ENCODE data around the gene SRD5A2. TPM values are rescaled to one million over a fixed set of nuclear protein-coding genes. Genes with fewer than 3 reads are reported as not detected.

The SRD5A2 gene
- total RNA-seq, 1 experiment from 2014 or later = not detected

- in situ Hi-C loops (cut with HindIII; ENCODE audit: low sequenced_read_pairs) = no loop called here
- DNase-seq (ENCODE audit: low spot score) = no peak
Observed at GRCh38 chr2:31483246-31483645, 97.5 kb downstream of the SRD5A2 start.

- DNase-seq (ENCODE audit: low spot score) = no peak
- in situ Hi-C loops (cut with HindIII; ENCODE audit: low sequenced_read_pairs) = no loop called here
Observed at GRCh38 chr2:31476511-31477180, 104.1 kb downstream of the SRD5A2 start.

GRCh38 chr2:31475692-31476091 lies 105.0 kb downstream of the SRD5A2 start:
- no peak for DNase-seq (ENCODE audit: low spot score)
- in situ Hi-C loops (cut with HindIII; ENCODE audit: low sequenced_read_pairs) = no loop called here

- in situ Hi-C loops (cut with HindIII; ENCODE audit: low sequenced_read_pairs) = no loop called here
- no peak for DNase-seq (ENCODE audit: low spot score)
Observed at GRCh38 chr2:31474296-31474695, 106.4 kb downstream of the SRD5A2 start.

Other genes starting within 250 kb of the SRD5A2 start
- gene XDH, start 166.2 kb downstream of the SRD5A2 start, total RNA-seq (2014; rRNA removed; shearing (Covaris generic)) = not detected in 2 replicates